HG03460 (cell line): ENCODE results near the gene SMCO4.
"Not testable (repeated sequence)": the region's sequence is repeated elsewhere in the genome, so short reads cannot be mapped to it uniquely, and the experiment has no call there.

Experiments
- ATAC-seq: cut with Tn5 transposase; IDR thresholded peaks from one replicate; pipeline ENCODE4 v1.9.1; 2021; ENCODE audit not compliant: unreplicated experiment

Gene SMCO4

GRCh38 chr11:93480756-93481155 lies 62.4 kb downstream of the SMCO4 start:
- no peak for ATAC-seq

DNA sequence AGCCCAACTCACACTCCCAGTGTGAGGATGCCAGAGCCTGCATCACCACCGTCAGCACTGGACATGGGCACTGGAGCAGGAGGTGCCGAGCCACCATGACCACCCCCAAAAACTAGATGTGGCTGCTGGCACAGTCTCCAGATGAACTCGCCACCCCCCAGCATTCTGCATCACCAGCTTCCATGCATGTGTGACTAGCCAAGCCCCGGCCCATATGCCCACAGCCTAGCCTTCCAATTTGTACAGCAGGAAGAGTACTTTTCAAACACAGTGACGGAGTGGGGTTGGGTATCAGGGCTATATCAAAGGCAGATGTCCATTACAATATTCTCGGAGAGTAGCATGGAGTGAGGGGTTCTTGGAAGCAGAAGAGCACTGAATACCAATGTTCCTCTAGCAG lies 62.9 kb downstream of the SMCO4 start:
- no peak for ATAC-seq

GRCh38 chr11:93478841-93479240 lies 64.3 kb downstream of the SMCO4 start:
- ATAC-seq, result no peak

- ATAC-seq, result no peak
Observed at GRCh38 chr11:93477684-93478234, 65.4 kb downstream of the SMCO4 start.

DNA sequence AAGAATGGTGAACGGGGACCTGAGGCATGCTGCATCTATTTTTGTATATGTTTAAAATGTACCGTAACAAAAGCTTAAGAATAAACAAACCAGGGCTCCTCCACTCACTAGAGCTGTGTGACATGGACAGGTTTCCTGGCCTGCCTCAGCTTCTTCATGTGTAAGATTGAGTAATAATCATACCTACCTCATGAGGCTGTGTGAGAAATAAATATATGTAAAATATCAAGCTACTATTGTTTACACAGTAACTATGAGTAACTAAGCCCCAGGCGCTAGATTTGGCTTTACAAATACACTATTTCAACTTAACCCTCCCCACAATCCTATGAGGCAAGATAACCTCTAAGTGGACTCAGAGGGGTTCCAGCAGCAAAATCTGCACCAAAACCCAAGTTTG lies 66.4 kb downstream of the SMCO4 start:
- no peak for ATAC-seq

DNA sequence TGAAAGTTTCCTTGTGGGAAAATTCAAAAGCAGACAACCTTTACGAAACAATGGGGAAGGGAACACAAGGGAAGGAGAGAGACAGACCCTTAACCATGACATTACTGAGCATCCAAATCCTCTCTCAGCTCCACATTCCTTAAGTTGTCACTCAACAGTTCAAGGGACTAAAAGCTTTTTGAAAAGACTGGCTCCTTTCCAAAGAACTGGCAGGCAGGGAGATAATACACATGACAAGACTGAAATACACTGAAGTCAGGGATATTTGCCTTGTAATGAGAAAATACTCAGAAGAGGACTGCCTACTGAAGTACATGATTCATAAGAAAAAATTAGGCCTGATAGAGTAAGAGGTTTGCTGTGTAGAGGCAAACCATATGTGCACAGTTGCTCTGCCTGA lies 69.1 kb downstream of the SMCO4 start:
- ATAC-seq, result no peak

- ATAC-seq, result no peak
Observed at GRCh38 chr11:93468290-93468689, 74.9 kb downstream of the SMCO4 start.

GRCh38 chr11:93467054-93467453 lies 76.1 kb downstream of the SMCO4 start:
- ATAC-seq, result no peak

DNA sequence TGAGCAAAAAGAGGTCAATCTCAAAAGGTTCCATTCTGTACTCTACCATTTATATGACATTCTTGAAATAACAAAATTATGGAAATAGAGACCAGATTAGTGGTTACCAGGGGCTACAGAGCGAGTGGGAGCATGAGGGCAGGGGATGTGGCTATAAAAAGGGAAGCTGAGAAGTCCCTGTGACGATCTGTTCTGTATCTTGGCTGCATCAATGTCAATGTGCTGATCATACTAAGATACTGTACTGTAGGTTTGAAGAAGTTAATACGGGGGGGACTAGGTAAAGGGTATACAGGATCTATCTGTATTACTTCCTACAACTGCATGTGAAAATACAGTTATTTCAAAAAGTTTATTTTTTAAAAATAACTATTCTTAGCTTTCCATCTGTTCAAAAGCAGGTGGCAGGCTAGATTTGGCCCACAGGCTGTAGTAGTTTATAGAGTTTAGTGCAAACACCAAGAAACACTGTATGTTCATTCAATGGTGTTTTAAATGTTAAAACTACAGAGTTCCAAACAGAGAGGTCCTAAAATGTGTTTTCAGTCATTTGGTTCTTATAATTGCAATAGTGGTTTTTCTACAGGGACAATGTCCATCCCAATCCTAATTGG lies 78.2 kb downstream of the SMCO4 start:
- ATAC-seq, result no peak

DNA sequence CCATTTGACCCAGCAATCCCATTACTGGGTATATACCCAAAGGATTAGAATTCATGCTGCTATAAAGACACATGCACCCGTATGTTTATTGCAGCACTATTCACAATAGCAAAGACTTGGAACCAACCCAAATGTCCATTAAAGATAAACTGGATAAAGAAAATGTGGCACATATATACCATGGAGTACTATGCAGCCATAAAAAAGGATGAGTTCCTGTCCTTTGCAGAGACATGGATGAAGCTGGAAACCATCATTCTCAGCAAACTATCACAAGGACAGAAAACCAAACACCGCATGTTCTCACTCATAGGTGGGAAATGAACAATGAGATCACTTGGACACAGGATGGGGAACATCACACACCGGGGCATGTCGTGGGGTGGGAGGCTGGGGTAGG lies 79.5 kb downstream of the SMCO4 start:
- ATAC-seq, result not testable (repeated sequence)

GRCh38 chr11:93458286-93458685 lies 84.9 kb downstream of the SMCO4 start:
- ATAC-seq, result no peak

DNA sequence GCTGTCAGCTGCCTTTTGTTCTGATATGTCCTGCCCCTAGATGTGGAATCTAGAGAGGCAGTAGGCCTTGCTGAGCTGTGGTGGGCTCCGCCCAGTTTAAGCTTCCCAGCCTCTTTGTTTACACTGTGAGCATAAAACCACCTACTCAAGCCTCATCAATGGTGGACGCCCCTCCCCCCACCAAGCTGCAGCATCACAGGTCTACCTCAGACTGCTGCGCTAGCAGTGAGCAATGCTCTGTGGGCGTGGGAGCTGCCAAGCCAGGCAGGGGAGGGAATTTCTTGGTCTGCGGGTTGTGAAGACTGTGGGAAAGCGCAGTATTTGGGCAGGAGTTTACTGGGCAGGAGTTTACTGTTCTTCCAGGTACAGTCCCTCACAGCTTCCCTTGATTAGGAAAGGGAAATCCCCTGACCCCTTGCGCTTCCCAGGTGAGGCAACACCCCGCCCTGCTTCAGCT lies 98.5 kb downstream of the SMCO4 start:
- ATAC-seq, result no peak

DNA sequence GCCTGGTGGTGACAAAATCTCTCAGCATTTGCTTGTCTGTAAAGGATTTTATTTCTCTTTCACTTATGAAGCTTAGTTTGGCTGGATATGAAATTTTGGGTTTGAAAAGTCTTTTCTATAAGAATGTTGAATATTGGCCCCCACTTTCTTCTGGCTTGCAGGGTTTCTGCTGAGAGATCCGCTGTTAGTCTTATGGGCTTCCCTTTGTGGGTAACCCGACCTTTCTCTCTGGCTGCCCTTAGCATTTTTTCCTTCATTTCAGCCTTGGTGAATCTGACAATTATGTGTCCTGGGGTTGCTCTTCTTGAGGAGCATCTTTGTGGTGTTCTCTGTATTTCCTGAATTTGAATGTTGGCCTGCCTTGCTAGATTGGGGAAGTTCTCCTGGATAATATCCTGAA lies 100.0 kb downstream of the SMCO4 start:
- ATAC-seq, result not testable (repeated sequence)

DNA sequence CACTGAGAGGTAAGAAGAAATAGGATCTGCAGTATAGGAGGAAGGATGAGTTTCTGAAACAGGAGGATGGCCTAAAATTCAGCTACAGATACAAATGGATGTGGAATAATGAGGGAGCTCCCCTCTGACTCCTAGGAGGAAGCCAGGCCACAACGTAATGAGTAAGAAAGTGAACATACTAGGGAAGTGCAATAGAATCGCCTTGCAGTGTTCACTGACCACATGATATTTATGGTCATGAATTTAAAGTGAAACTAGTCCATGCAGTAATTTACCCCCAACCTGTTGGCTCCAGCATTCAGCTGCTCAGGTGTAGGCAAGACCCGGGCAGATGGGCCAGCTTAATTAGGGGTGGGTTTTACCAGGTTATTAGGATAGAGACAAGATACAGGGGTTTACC lies 110.9 kb downstream of the SMCO4 start:
- ATAC-seq, result no peak
